Stimulated activated CD4-positive, alpha-beta T cell treated with anti-CD3 and anti-CD28 coated beads, Interleukin-4, amount 100 ng/mL, for 24 hours (primary cell): ENCODE measurements around the gene RGS7.
"Not testable (repeated sequence)": the region's sequence is repeated elsewhere in the genome, so short reads cannot be mapped to it uniquely, and the experiment has no call there.

Experiments
- DNase-seq: peaks from one replicate; pipeline ENCODE4 v3.0.0-alpha.2; 2020

Gene RGS7

GRCh38 chr1:240762471-240762987 lies 594.5 kb downstream of the RGS7 start:
- not testable (repeated sequence) for DNase-seq

GRCh38 chr1:240758777-240759176 lies 598.2 kb downstream of the RGS7 start:
- not testable (repeated sequence) for DNase-seq

GRCh38 chr1:240758296-240758695 lies 598.7 kb downstream of the RGS7 start:
- no peak for DNase-seq

GRCh38 chr1:240747907-240748306 lies 609.1 kb downstream of the RGS7 start:
- DNase-seq, result no peak

GRCh38 chr1:240743705-240744104 lies 613.3 kb downstream of the RGS7 start:
- DNase-seq, result no peak

GRCh38 chr1:240739754-240740153 lies 617.3 kb downstream of the RGS7 start:
- no peak for DNase-seq

- DNase-seq, result no peak
Measured at GRCh38 chr1:240739139-240739538, 617.9 kb downstream of the RGS7 start.

GRCh38 chr1:240737766-240738265 lies 619.2 kb downstream of the RGS7 start:
- no peak for DNase-seq

- DNase-seq, result no peak
Measured at GRCh38 chr1:240737298-240737697, 619.7 kb downstream of the RGS7 start.

- not testable (repeated sequence) for DNase-seq
Measured at GRCh38 chr1:240734705-240735104, 622.3 kb downstream of the RGS7 start.

GRCh38 chr1:240734001-240734400 lies 623.0 kb downstream of the RGS7 start:
- DNase-seq, result no peak

- DNase-seq, result no peak
Measured at GRCh38 chr1:240732390-240732789, 624.6 kb downstream of the RGS7 start.
